GM12891 (cell line): ENCODE data around the gene TCF15.

Source experiments
- POLR2A ChIP-seq: IDR thresholded peaks from 2 replicates; pipeline ENCODE4 v1.6.1; 2011; ENCODE audit warnings: low read depth, low read length, control low read depth
- POLR2AphosphoS5 ChIP-seq: IDR thresholded peaks from 2 replicates; pipeline ENCODE4 v1.6.1; 2011; ENCODE audit warnings: low read depth, low read length, control low read depth
- TAF1 ChIP-seq: IDR thresholded peaks from 2 replicates; pipeline ENCODE4 v1.6.1; 2011; ENCODE audit warnings: low read depth, low read length, control low read depth

- TF ChIP-seq POLR2A (no peak), POLR2AphosphoS5 (no peak), TAF1 (no peak)
These were observed 36.5 kb downstream of the TCF15 start for GRCh38 chr20:573414-574296.
